ENCODE results near the gene SPOCK2.
"Not testable (repeated sequence)": the region's sequence is repeated elsewhere in the genome, so short reads cannot be mapped to it uniquely, and the experiment has no call there.

SPOCK2 gene

GRCh38 chr10:72050873-72051272 lies 37.5 kb downstream of the SPOCK2 start:
- no peak for DNase-seq

- no peak for DNase-seq
Observed at GRCh38 chr10:72049969-72050781, 38.2 kb downstream of the SPOCK2 start.

- no peak for DNase-seq
Observed at GRCh38 chr10:72049472-72049871, 38.9 kb downstream of the SPOCK2 start.

GRCh38 chr10:72048450-72049124 lies 39.8 kb downstream of the SPOCK2 start:
- DNase-seq = peak; percentile 52 to 67

GRCh38 chr10:72045586-72045985 lies 42.8 kb downstream of the SPOCK2 start:
- DNase-seq = no peak

GRCh38 chr10:72044417-72045041 lies 43.8 kb downstream of the SPOCK2 start:
- peak; percentile 10 to 12 for DNase-seq

GRCh38 chr10:72043016-72043834 lies 45.1 kb downstream of the SPOCK2 start:
- DNase-seq = no peak

- DNase-seq = no peak
Observed at GRCh38 chr10:72041491-72041890, 46.9 kb downstream of the SPOCK2 start.

- no peak for DNase-seq
Observed at GRCh38 chr10:72039377-72039776, 49.0 kb downstream of the SPOCK2 start.

GRCh38 chr10:72038458-72039001 lies 49.8 kb downstream of the SPOCK2 start:
- no peak for DNase-seq

- no peak for DNase-seq
Observed at GRCh38 chr10:72037811-72038210, 50.5 kb downstream of the SPOCK2 start.

GRCh38 chr10:72037266-72037665 lies 51.1 kb downstream of the SPOCK2 start:
- no peak for DNase-seq

- no peak for DNase-seq
Observed at GRCh38 chr10:72035252-72035887, 53.0 kb downstream of the SPOCK2 start.

GRCh38 chr10:72034761-72035160 lies 53.6 kb downstream of the SPOCK2 start:
- no peak for DNase-seq

GRCh38 chr10:72034040-72034499 lies 54.3 kb downstream of the SPOCK2 start:
- DNase-seq = no peak

GRCh38 chr10:72032409-72033162 lies 55.8 kb downstream of the SPOCK2 start:
- DNase-seq = not testable (repeated sequence)

GRCh38 chr10:72031706-72032105 lies 56.6 kb downstream of the SPOCK2 start:
- DNase-seq = no peak

GRCh38 chr10:72030762-72031543 lies 57.4 kb downstream of the SPOCK2 start:
- no peak for DNase-seq

GRCh38 chr10:72029414-72029813 lies 58.9 kb downstream of the SPOCK2 start:
- DNase-seq = no peak

- no peak for DNase-seq
Observed at GRCh38 chr10:72027498-72027897, 60.9 kb downstream of the SPOCK2 start.
